Activated CD8-positive, alpha-beta memory T cell treated with anti-CD3 and anti-CD28 coated beads, Interleukin-2, amount 50 U/mL, for 1 hour (primary cell): ENCODE measurements around the gene FADD.
"Not testable (repeated sequence)": the region's sequence is repeated elsewhere in the genome, so short reads cannot be mapped to it uniquely, and the experiment has no call there.

Experiments
- DNase-seq: peaks from one replicate; pipeline ENCODE4 v3.0.0-alpha.2; 2020; ENCODE audit errors: extremely low read depth

FADD gene

GRCh38 chr11:70205049-70205725 lies 2.1 kb downstream of the FADD start:
- no peak for DNase-seq

- no peak for DNase-seq
Observed at GRCh38 chr11:70205766-70206165, 2.7 kb downstream of the FADD start.

- DNase-seq: no peak
Observed at GRCh38 chr11:70206226-70206981, 3.3 kb downstream of the FADD start.

- DNase-seq: no peak
Observed at GRCh38 chr11:70206982-70207376, 3.9 kb downstream of the FADD start.

- DNase-seq: no peak
Observed at GRCh38 chr11:70207531-70208131, 4.5 kb downstream of the FADD start.

- no peak for DNase-seq
Observed at GRCh38 chr11:70209391-70209912, 6.4 kb downstream of the FADD start.

GRCh38 chr11:70210051-70210501 lies 7.0 kb downstream of the FADD start:
- DNase-seq: no peak

GRCh38 chr11:70210530-70210929 lies 7.4 kb downstream of the FADD start:
- no peak for DNase-seq

GRCh38 chr11:70212227-70212811 lies 9.2 kb downstream of the FADD start:
- DNase-seq: no peak

GRCh38 chr11:70217388-70217787 lies 14.3 kb downstream of the FADD start:
- not testable (repeated sequence) for DNase-seq

- not testable (repeated sequence) for DNase-seq
Observed at GRCh38 chr11:70218076-70218475, 15.0 kb downstream of the FADD start.

- no peak for DNase-seq
Observed at GRCh38 chr11:70220136-70220535, 17.0 kb downstream of the FADD start.

GRCh38 chr11:70220920-70221319 lies 17.8 kb downstream of the FADD start:
- DNase-seq: no peak

GRCh38 chr11:70225681-70226177 lies 22.6 kb downstream of the FADD start:
- no peak for DNase-seq

GRCh38 chr11:70226183-70226582 lies 23.1 kb downstream of the FADD start:
- DNase-seq: no peak

GRCh38 chr11:70226967-70227366 lies 23.9 kb downstream of the FADD start:
- DNase-seq: no peak

GRCh38 chr11:70229737-70230136 lies 26.6 kb downstream of the FADD start:
- no peak for DNase-seq

GRCh38 chr11:70230151-70230839 lies 27.2 kb downstream of the FADD start:
- no peak for DNase-seq

- DNase-seq: no peak
Observed at GRCh38 chr11:70230840-70231710, 28.0 kb downstream of the FADD start.

- no peak for DNase-seq
Observed at GRCh38 chr11:70233034-70233433, 29.9 kb downstream of the FADD start.
